Measurements from ENCODE around the gene XRCC3.

- TF ChIP-seq CTCF (IDR thresholded peaks at IDR 0.05; ENCODE audit: insufficient read depth, low read depth, low read length) (no peak), EZH2 (IDR thresholded peaks at IDR 0.05; ENCODE audit: insufficient read depth, low read length) (no peak)
Observed at GRCh38 chr14:103680491-103681231, 34.6 kb downstream of the XRCC3 start.
